ENCODE data around the gene KCTD17.

Gene KCTD17, protein sequence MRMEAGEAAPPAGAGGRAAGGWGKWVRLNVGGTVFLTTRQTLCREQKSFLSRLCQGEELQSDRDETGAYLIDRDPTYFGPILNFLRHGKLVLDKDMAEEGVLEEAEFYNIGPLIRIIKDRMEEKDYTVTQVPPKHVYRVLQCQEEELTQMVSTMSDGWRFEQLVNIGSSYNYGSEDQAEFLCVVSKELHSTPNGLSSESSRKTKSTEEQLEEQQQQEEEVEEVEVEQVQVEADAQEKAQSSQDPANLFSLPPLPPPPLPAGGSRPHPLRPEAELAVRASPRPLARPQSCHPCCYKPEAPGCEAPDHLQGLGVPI

DNA sequence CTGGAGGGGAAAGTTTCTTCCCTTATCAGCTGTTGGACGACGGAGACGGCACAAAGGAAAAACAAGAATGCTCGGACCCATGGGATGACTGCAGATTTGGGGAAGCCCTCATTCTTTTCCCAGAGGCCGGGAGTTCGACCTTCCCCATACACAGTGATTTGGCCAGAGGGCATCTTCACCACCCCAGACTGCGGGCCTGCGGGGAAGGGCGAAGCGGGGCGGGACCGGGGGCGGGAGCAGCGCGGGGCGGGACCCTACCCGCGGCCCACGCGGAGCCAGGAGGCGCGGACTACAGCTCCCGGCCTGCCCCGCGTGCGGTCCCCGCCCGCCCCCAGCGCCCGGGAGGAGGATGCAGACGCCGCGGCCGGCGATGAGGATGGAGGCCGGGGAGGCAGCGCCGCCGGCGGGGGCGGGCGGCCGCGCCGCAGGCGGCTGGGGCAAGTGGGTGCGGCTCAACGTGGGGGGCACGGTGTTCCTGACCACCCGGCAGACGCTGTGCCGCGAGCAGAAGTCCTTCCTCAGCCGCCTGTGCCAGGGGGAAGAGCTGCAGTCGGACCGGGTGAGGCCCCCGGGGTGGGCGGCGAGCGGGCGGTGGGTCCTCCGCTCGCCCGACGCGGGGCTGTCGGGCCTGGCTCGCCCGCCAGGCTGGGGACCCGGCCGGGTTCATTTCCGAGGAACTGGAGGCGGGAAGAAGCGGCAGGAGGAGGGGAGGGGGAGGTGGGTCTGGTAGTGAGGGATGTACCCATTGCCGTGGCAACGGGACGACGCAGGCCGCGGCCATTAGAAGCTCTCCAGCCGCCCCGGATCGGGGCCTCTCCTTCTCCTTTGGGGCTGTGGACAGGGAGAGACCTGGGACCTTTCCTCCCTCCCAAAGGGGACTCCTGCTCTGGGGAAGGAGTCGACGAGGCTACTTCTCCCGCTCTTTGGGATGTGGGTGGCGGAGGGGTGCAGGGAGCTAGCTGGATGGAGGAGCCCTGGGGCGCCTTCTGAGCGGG lies at the start of gene KCTD17:
Gene KCTD17, plus strand, starts transcription at position 352 of the 995 bp plus-strand sequence. Its CDS starts 19 bp downstream, at position 371.
- FAIRE-seq (no peak), DNase-seq (ENCODE audit: insufficient read length, low spot score) (peak; percentile 57)

DNA sequence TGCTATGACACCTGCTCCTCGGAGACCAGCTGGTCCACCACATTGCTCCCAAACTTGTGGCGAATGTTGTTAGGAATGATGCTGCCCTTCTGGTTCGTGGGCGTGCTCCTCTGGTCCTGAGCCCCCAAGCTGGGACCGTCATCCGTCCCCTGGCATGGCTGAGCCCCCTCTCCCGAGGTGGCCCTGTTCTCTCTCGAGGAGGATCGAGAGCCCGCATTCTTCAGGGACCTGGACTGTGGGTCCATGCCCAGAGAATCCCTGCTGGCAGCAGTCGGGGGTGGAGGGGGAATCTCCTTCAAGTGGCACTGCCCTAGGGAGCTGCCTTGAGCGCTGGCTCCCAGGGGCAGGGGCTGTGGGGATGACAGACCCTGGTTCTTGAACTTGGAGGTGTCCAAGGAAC lies 49.7 kb upstream of the KCTD17 start:
- FAIRE-seq, result no peak
- DNase-seq (ENCODE audit: insufficient read length, low spot score), result no peak

DNA sequence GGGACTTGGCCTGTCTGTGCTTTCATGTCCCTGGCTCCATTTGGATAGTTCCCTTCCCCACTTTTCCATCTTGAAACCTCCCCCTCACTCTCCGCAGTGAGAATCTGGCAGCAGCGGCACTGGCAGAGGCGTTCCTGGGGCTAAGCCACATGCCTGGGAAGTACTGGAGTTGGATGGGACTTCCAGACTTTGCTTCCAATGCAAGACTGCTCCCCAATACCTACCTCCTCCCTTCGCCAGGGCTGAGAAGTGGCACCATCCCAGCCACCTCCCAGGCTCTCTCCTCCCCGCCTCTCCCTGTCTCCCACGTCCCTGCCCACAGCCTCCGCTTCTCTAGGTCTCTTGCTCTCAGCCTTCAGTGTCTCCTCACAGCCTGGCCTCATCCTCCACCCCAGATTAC lies 48.9 kb upstream of the KCTD17 start:
- no peak for FAIRE-seq
- DNase-seq (ENCODE audit: insufficient read length, low spot score), result no peak

DNA sequence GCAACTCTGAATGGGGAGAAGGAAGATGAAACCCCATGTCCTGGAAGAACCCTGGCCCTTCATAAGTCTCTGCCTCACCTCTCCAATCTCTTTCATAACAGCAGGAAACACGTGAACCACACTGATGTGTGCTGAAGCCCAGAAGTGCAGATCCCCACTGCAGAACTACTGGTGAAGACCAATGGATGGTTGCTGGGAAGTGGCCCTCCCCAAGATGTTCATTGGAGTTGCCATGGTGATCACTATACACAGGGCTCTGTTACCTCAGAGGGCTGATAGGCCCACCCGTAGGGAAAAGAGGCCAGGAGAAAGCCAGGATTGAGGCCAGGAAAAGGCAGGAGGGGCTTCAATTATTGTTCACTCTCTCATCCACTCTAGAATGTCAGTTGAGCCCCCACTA lies 43.9 kb upstream of the KCTD17 start:
- DNase-seq (ENCODE audit: insufficient read length, low spot score) (no peak), FAIRE-seq (no peak)

DNA sequence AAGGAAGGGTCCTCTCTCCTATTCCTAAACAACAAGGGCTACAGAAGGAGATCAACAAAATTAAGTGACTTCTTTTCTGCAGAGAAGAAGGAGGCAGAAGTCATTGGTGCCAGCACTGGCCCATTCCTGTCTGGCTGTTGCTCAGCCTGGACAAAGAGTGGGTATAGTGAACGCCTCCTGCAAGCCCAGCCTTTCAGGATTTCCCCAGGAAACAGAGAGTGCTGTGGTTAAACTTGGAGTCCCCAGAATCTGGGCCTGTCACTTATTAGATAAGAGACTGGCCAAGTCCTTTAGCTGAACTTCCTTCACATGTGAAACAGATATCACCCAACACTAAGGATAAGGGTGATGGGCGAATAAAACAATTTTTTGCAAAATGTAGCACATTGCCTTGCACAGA lies 43.2 kb upstream of the KCTD17 start:
- DNase-seq (ENCODE audit: insufficient read length, low spot score) (no peak), FAIRE-seq (no peak)

DNA sequence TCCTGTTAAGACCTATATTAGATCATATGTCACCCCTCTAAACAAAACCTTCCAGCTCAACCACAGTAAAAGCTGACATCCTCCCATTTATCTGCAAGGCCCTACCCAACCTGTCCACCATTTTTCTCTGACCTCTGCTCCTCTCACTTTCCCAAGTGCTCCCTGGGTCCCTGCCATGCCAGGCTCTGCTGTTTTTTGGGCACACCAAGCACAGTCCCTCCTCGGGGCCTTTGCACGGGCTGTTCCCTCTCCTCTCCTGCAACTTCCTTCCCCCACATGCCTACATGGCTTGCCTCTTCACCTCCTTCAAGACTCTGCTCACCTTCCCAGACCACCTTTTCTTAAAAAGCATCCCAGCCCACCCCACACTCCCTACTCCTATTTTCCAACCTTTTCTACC lies 42.1 kb upstream of the KCTD17 start:
- DNase-seq (ENCODE audit: insufficient read length, low spot score), result no peak
- FAIRE-seq, result no peak

DNA sequence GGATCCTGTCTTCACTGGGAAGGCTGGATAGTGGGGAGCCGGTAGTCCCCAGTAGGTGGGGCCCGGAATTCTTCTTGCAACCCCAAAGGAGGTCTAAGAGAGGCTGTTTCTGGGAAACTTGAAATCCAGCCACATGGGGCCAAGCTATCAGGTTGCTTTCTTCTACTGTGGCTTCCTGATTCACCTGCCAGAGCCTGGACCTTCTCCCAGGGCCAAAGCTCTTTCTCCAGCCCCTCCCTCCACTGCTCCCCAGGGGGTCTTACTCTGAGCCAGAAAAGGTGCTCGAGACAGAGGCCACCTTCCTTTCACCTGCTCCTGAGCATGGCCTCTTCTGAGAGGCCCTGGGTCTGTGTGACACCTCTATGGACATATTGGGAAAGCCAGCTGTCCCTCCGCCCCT lies 41.4 kb upstream of the KCTD17 start:
- FAIRE-seq, result no peak
- no peak for DNase-seq (ENCODE audit: insufficient read length, low spot score)

DNA sequence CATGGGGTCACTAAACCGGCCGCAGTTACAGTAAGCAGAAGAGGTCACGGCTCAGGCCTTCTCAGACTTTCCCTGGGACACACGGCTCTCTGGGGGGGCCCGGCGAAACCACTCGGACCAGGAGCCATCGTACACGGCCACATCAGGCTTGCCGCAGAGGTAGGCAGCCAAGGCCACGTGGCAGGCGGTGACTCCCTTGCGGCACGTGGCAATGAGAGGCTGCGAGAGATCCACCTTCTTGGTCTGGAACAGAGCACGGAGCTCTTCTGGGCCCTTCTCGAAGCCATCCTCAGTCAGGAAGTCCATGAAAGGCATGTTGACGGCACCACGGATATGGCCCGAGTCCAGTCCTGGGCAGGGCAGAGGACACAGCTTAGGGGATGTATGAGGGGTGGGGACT lies 40.6 kb upstream of the KCTD17 start:
- FAIRE-seq (no peak), DNase-seq (ENCODE audit: insufficient read length, low spot score) (no peak)

DNA sequence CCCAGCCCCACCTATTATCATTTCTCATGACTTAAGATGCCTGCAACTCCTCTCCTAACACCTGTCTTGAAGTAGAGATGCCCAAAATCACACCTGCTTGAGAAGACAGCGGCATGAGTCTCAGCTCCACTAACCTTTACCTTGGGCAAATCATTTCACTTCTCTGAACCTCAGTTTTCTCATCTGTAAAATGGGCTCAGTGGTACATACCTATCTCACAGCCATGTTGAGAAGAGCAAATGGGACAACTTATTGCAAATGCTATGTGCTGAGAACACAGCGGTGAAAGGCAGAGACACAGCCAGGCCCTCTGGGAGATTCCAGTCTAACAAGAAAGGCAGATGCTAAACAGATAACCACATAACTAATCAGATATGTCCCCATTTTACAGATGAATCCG lies 40.1 kb upstream of the KCTD17 start:
- DNase-seq (ENCODE audit: insufficient read length, low spot score) (no peak), FAIRE-seq (no peak)

DNA sequence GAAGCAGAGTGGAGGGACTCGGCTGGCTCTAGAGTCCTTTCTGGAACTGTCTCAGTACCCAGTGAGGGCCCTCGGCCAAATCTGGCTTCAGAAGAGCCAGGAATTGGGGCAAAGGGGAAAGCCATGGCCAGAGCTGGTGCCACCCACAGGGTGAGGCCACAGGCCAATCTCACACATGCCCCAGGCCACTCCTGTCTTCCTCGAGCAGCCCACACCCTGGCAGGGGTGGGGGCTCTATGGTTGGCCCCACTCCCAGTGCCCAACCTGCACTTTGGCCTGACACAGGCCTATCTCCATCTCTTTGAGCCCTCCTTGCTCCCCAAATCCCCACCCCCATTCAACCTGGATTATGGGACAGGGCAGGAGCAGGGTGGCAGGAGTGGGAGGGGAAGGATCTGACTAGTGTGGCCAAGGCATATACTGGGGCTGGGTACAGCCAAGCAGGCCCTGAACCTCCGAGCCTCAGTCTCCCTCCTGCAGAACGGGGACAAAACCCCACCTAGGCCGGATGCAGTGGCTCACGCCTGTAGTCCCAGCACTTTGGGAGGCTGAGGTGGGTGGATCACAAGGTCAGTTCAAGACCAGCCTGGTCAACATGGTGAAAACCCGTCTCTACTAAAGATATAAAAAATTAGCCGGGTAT lies 39.2 kb upstream of the KCTD17 start:
- no peak for FAIRE-seq
- no peak for DNase-seq (ENCODE audit: insufficient read length, low spot score)

DNA sequence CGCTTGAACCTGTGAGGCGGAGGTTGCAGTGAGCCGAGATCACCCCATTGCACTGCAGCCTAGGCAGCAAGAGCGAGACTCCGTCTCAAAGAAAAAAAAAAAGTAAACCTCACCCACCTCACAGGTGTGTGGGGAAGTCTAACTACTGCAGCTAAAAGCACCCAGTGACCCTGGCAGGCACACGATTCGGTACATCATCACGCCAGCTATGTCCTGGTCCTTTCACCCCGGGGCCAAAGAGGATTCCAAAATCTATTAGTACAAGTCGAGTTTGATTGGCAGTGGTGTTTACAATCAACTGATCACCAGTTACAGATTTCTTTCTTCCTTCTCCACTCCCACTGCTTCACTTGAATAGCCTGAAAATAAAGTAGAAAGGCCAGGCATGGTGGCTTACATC lies 38.6 kb upstream of the KCTD17 start:
- DNase-seq (ENCODE audit: insufficient read length, low spot score) (no peak), FAIRE-seq (no peak)

DNA sequence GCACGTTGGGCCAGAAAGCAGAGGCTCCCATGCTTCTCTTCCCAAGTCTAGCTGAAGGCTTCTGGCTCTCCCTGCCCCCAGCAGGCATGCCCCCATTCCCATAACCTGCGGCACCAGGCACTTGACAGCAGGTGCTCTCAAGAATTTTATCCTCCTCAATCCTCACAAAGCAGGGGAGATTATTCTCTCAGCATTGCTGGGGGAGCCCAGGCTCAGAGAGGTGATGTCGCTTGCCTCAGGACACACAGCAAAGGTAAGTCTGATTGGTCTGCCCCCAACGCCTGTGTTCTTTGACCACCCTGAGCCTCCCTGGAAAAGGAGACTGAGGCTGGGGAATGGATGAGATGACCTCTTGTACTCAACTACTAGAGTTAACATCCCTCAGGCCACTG lies 37.1 kb upstream of the KCTD17 start:
- no peak for DNase-seq (ENCODE audit: insufficient read length, low spot score)

DNA sequence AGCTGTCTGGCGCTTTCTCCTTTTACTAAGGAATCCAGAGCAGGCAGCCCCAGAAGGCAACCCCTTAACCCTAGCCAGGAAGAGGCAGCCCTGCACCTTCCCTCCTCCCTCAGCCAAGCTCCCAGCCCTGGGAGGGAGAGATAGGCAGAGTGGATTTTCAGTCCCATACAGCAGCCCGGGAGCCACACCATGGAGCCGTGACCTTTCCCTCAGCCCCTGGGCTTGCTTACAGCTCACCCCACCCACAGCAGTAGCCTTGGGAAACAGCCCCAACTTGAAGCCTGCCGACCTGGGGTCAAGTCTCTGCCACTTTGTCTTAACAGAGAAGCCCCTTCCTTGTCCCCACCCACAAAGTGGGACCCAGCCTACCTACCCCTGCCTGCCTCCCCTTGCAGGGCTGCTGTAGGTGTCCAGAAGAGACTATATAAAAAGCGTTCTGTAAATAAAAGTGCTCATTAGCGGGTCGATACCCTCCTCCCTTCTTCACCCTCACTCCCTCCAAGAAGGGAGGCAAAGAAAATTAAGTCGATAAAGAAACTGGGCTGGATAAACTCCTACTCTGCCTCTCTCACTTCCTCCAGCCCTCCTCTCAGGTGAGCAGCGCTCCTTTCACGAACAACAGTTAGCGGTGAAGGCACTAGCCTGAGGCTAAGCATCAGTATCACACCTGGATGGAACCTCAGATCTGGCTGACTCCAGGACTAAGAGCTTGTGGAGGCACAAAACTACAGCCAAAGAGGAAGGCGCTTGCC lies 36.5 kb upstream of the KCTD17 start:
- no peak for FAIRE-seq
- DNase-seq (ENCODE audit: insufficient read length, low spot score), result no peak

More for the DNA sequence above, 37.1 kb upstream of the KCTD17 start:
- no peak for FAIRE-seq

DNA sequence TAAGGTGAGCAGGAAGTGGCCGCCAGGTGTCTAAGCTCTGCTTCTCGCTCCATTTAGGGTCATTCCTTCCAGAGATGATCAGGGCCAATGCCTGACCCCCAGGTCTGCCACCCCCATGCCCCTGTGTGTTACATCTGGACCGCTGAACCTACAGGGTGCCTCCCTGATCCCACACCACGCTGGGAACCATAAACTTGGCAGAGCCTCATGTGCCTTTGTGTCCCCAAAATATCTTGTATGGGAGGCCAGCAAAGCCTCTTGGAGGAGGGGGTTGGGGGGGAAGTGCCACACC lies 36.0 kb upstream of the KCTD17 start:
- no peak for DNase-seq (ENCODE audit: insufficient read length, low spot score)
- no peak for FAIRE-seq

DNA sequence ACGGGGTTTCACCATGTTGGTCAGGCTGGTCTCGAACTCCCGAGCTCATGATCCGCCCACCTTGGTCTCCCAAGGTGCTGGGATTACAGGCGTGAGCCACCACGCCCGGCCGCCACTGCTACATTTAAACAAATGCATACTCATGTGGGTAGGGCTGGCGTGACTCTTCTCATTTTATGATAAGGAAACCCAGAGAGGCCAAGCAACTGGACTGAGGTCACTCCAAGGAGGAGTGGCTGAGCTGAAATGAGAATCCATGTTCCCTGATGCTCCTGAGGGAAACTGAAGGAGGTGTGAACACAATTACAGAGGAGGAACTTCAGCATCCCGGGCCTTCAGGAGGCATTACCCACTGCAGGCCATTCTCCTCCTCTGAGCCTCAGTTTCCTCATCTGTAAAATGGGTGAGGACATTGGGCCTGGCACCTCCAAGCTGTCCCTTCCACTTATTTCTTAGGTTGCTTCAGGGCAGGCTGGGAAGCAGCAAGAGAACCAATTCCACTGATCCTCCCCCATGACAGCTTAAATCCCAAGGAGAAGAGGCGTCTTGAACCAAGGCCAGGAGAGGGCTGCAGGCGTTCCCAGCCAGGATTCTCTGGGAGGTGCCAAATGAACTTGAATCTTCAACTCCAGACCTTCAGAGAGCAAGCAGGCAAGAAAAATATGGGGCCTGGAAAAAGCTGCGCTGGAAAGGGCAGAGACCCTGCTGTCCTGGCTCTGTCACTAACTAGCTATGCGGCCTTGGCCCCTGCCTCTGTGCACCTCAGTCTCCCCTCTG lies 35.2 kb upstream of the KCTD17 start:
- DNase-seq (ENCODE audit: insufficient read length, low spot score) (no peak), FAIRE-seq (no peak)

DNA sequence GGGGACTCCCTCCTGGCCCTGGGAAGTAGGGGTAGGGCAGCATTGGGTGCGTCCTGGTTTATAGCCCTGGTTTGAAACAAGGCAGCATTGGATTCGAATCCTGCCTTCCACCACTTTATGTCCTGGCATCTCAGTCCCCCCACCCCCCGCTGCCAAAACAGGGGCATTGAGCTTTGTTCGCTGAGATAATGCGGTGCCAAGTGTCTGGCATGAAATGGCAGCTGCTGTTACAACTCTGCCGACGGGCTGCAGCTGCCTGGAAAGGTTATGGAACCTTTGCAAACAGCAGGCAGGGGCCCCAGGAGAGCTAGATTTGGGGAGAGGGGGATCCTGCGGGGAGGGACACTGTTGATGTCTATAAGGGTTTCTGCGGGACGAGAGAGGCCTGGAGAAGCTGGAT lies 34.2 kb upstream of the KCTD17 start:
- DNase-seq (ENCODE audit: insufficient read length, low spot score) (no peak), FAIRE-seq (no peak)

DNA sequence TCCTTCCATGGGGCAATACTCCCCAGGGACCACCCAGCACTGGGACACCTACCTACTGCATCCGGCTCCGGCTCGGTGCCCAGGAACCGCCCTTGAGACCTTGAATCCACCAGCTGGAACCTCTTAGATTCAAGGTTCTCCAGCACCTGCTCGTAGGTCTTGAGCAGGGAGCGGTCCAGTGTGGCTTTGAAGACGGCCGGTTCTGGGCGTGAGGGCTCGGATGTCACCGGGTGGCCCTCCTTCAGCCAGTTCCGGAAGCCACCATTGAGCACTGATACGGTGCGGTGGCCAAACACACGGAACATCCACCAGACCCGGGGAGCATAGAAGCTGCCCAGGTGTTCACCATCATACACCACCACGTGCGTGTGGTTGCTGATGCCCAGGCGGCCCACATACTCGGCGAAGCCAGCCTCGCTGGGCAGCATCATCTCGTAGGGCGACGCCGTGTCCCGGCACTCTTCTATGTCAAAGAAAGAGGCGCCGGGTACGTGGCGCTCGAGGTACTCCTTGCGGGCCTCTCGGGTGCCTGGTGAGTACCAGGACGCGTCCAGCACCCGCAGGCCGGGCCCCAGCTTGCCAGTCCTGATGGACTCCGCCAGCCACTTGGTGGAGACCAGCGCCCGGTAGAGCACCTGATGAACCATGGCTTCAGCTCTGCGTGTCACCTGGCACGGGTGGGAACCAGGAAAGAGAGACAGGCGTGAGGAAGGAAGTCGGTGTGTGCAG lies 33.3 kb upstream of the KCTD17 start:
- no peak for FAIRE-seq
- DNase-seq (ENCODE audit: insufficient read length, low spot score), result no peak

DNA sequence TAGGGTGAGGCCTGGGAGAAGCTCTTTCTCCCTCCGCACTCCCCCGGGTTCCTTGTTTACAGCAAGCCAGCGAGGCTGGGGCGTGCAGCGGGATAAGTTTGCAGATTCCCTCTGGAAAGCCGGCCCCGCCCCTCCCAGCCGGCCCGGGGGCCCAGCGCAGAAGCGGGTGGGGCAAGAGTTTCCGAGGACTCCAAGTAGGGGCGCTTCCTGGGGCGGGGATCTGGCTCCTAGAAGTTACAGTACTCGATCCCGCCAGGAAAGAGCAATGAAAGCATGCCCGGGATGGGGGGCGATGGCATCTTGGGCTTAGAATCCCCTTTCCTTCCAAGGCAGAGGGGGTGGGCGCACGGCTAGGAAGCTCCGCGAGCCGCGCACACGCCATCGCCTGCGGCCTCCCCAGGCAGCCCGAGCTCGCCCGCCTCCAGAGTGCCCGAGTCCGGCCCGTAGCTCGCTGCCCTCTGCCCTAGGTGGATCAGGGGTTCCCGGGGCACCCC lies 32.7 kb upstream of the KCTD17 start:
- no peak for FAIRE-seq
- DNase-seq (ENCODE audit: insufficient read length, low spot score), result peak; percentile 41
